ENCODE results near the gene PGLYRP4.

Gene PGLYRP4

GRCh38 chr1:153389973-153390879 is 41.6 kb upstream of the PGLYRP4 start:
- CTCF ChIA-PET, result interaction anchor here (1.0 kb wide), 1 partner anchor 104 kb away, joined by 3 read pairs; no protein-coding TSS in a partner anchor
- no peak overlapping the region for H3K4me3 ChIP-seq (ENCODE audit: low read depth, low read length)
- POLR2A ChIA-PET, result no interaction called here

GRCh38 chr1:153389401-153389800 is 40.8 kb upstream of the PGLYRP4 start:
- ChIA-PET CTCF (no interaction called here), POLR2A (no interaction called here)
- no peak for TF ChIP-seq CTCF (IDR thresholded peaks at IDR 0.05; ENCODE audit: insufficient read depth, low read length, missing control alignments)
- H3K4me3 ChIP-seq (ENCODE audit: low read depth, low read length), result no peak overlapping the region
- DNase-seq (ENCODE audit: low read depth, low spot score), result no peak

More at GRCh38 chr1:153389973-153390879, 41.6 kb upstream of the PGLYRP4 start:
- DNase-seq (ENCODE audit: low read depth, low spot score), result no peak
- no peak for TF ChIP-seq CTCF (IDR thresholded peaks at IDR 0.05; ENCODE audit: insufficient read depth, low read length, missing control alignments)

- CTCF ChIA-PET, result no interaction called here
- POLR2A ChIA-PET, result no interaction called here
- TF ChIP-seq CTCF (IDR thresholded peaks at IDR 0.05; ENCODE audit: insufficient read depth, low read length, missing control alignments), result no peak
- DNase-seq (ENCODE audit: low read depth, low spot score), result no peak
- no peak overlapping the region for H3K4me3 ChIP-seq (ENCODE audit: low read depth, low read length)
Measured at GRCh38 chr1:153387785-153388184, 39.1 kb upstream of the PGLYRP4 start.

- no peak for TF ChIP-seq CTCF (IDR thresholded peaks at IDR 0.05; ENCODE audit: insufficient read depth, low read length, missing control alignments)
- no peak overlapping the region for H3K4me3 ChIP-seq (ENCODE audit: low read depth, low read length)
- CTCF ChIA-PET, result no interaction called here
- no peak for DNase-seq (ENCODE audit: low read depth, low spot score)
- POLR2A ChIA-PET, result no interaction called here
Measured at GRCh38 chr1:153387001-153387400, 38.4 kb upstream of the PGLYRP4 start.

GRCh38 chr1:153386500-153386901 is 37.9 kb upstream of the PGLYRP4 start:
- CTCF ChIA-PET, result no interaction called here
- no peak for DNase-seq (ENCODE audit: low read depth, low spot score)
- TF ChIP-seq CTCF (IDR thresholded peaks at IDR 0.05; ENCODE audit: insufficient read depth, low read length, missing control alignments), result no peak

GRCh38 chr1:153384958-153385580 is 36.4 kb upstream of the PGLYRP4 start:
- no peak for DNase-seq (ENCODE audit: low read depth, low spot score)
- CTCF ChIA-PET, result no interaction called here
- H3K4me3 ChIP-seq (ENCODE audit: low read depth, low read length), result no peak overlapping the region
- TF ChIP-seq CTCF (IDR thresholded peaks at IDR 0.05; ENCODE audit: insufficient read depth, low read length, missing control alignments), result no peak
- POLR2A ChIA-PET, result no interaction called here

More at GRCh38 chr1:153386500-153386901, 37.9 kb upstream of the PGLYRP4 start:
- POLR2A ChIA-PET, result no interaction called here
- no peak overlapping the region for H3K4me3 ChIP-seq (ENCODE audit: low read depth, low read length)
